ENCODE data around the gene CALML4. TPM values are rescaled to one million over a fixed set of nuclear protein-coding genes. Genes with fewer than 3 reads are reported as not detected.

The CALML4 gene
- total RNA-seq, 4 donors from 2014 or later: 3.0 to 5.1 (median 3.8) TPM

- intact Hi-C loops (cut with DNase I): loop anchor here (5.0 kb wide), 1 partner anchor 295 kb away; no protein-coding TSS in a partner anchor
- no peaks in the 10 kb centered on the region for H3K9me3 ChIP-seq
- H3K27ac ChIP-seq: peak overlapping the region in 1 of 3 donors; percentile 43
- peaks cover 3 to 15% of the 10 kb centered on the region in 2 donors for H3K36me3 ChIP-seq
- peaks cover 0 to 7% of the 10 kb centered on the region in 2 donors for H3K4me1 ChIP-seq
- DNase-seq: no peak
- no peaks in the 10 kb centered on the region for H3K27me3 ChIP-seq
- WGBS, 2 donors: 86% methylated on average over 1 of the region's 1 CpG; no CpG with 5 or more reads in 1 of the 2 donors
- no peak for TF ChIP-seq POLR2A (IDR thresholded peaks at IDR 0.05)
- TF ChIP-seq CTCF (IDR thresholded peaks at IDR 0.05): no peak
- H3K4me3 ChIP-seq (replicated peaks in 1 of 3): no peak overlapping the region
Measured at GRCh38 chr15:68157074-68157473, 48.1 kb downstream of the CALML4 start.

- peaks cover 0 to 7% of the 10 kb centered on the region in 2 donors for H3K4me1 ChIP-seq
- H3K4me3 ChIP-seq (replicated peaks in 1 of 3): no peak overlapping the region
- 39 to 42% methylated on average over 4 of the region's 4 CpGs for WGBS, 2 donors
- H3K27ac ChIP-seq: peak overlapping the region in 1 of 3 donors; percentile 29
- peaks cover 0 to 8% of the 10 kb centered on the region in 2 donors for H3K36me3 ChIP-seq
- intact Hi-C loops (cut with DNase I): loop anchor here (5.0 kb wide), 1 partner anchor 293 kb away; no protein-coding TSS in a partner anchor
- DNase-seq: peak; percentile 47 to 59
- H3K9me3 ChIP-seq: no peaks in the 10 kb centered on the region
- no peaks in the 10 kb centered on the region for H3K27me3 ChIP-seq
- TF ChIP-seq CTCF (IDR thresholded peaks at IDR 0.05): peak; percentile 29 to 88 (median 76)
- no peak for TF ChIP-seq POLR2A (IDR thresholded peaks at IDR 0.05)
Measured at GRCh38 chr15:68154923-68155559, 50.1 kb downstream of the CALML4 start.

- H3K4me1 ChIP-seq: peaks cover 0 to 6% of the 10 kb centered on the region in 2 donors
- H3K27me3 ChIP-seq: no peaks in the 10 kb centered on the region
- H3K9me3 ChIP-seq: no peaks in the 10 kb centered on the region
- TF ChIP-seq POLR2A (IDR thresholded peaks at IDR 0.05) (no peak), CTCF (IDR thresholded peaks at IDR 0.05) (no peak)
- no peak overlapping the region for H3K4me3 ChIP-seq (replicated peaks in 1 of 3)
- intact Hi-C loops (cut with DNase I): no loop called here
- 95 to 96% methylated on average over 2 of the region's 2 CpGs for WGBS, 2 donors
- DNase-seq: no peak
- peaks cover 0 to 14% of the 10 kb centered on the region in 2 donors for H3K36me3 ChIP-seq
- no peak overlapping the region for H3K27ac ChIP-seq
Measured at GRCh38 chr15:68152342-68152741, 52.8 kb downstream of the CALML4 start.

- WGBS, 2 donors: 96 to 100% methylated on average over 1 of the region's 1 CpG
- Histone ChIP-seq H3K27me3 (no peaks in the 10 kb centered on the region), H3K36me3 (peaks cover 8 to 14% of the 10 kb centered on the region in 2 donors), H3K27ac (no peak overlapping the region), H3K9me3 (no peaks in the 10 kb centered on the region), H3K4me3 (replicated peaks in 1 of 3) (no peak overlapping the region), H3K4me1 (peaks cover 0 to 6% of the 10 kb centered on the region in 2 donors)
- no peak for TF ChIP-seq CTCF (IDR thresholded peaks at IDR 0.05)
- no peak for TF ChIP-seq POLR2A (IDR thresholded peaks at IDR 0.05)
- DNase-seq: no peak
- intact Hi-C loops (cut with DNase I): no loop called here
Measured at GRCh38 chr15:68151277-68151676, 53.9 kb downstream of the CALML4 start.

GRCh38 chr15:68150187-68150586 is 54.9 kb downstream of the CALML4 start:
- WGBS, 2 donors: 90% methylated on average over 1 of the region's 1 CpG
- peaks cover 0 to 6% of the 10 kb centered on the region in 2 donors for H3K4me1 ChIP-seq
- intact Hi-C loops (cut with DNase I): no loop called here
- no peak for TF ChIP-seq CTCF (IDR thresholded peaks at IDR 0.05)
- no peak for TF ChIP-seq POLR2A (IDR thresholded peaks at IDR 0.05)
- H3K9me3 ChIP-seq: no peaks in the 10 kb centered on the region
- DNase-seq: no peak
- no peak overlapping the region for H3K4me3 ChIP-seq (replicated peaks in 1 of 3)
- H3K27me3 ChIP-seq: no peaks in the 10 kb centered on the region
- H3K36me3 ChIP-seq: peaks cover 8 to 10% of the 10 kb centered on the region in 2 donors
- no peak overlapping the region for H3K27ac ChIP-seq
